ENCODE measurements around the gene ARFIP1.

ARFIP1 gene

GRCh38 chr4:152921284-152921683 lies 141.5 kb downstream of the ARFIP1 start:
- Histone ChIP-seq H3K79me2 (ENCODE audit: insufficient read depth, low read length) (no peaks in the 10 kb centered on the region), H3K27ac (ENCODE audit: low read depth, low read length) (no peak overlapping the region), H2AFZ (ENCODE audit: low read depth, low read length, severe bottlenecking) (no peak overlapping the region), H3K36me3 (ENCODE audit: low read length) (0 out of 2 replicates have a peak, but pooled peaks cover 6% of the 10 kb centered on the region), H4K20me1 (ENCODE audit: low read depth, low read length) (no peaks in the 10 kb centered on the region), H3K4me2 (ENCODE audit: low read depth, low read length, poor library complexity, severe bottlenecking) (no peak overlapping the region), H3F3A (ENCODE audit: insufficient read depth) (no peaks in the 10 kb centered on the region), H3K4me3 (ENCODE audit: insufficient read depth, low read length, poor library complexity, severe bottlenecking) (no peak overlapping the region), H3K27me3 (ENCODE audit: low read length) (no peaks in the 10 kb centered on the region), H3K9me3 (ENCODE audit: insufficient read depth, low read length) (peaks cover 15% of the 10 kb centered on the region; the same call in 1 of the 2 replicates), H3K9ac (ENCODE audit: low read length) (no peak overlapping the region), H3K9me2 (replicated peaks; ENCODE audit: insufficient read depth, low read length) (no peaks in the 10 kb centered on the region)
- no peak for TF ChIP-seq EZH2phosphoT487 (conservative IDR thresholded peaks at IDR 0.05; ENCODE audit: low read length)
- TF ChIP-seq, protein P1, sequence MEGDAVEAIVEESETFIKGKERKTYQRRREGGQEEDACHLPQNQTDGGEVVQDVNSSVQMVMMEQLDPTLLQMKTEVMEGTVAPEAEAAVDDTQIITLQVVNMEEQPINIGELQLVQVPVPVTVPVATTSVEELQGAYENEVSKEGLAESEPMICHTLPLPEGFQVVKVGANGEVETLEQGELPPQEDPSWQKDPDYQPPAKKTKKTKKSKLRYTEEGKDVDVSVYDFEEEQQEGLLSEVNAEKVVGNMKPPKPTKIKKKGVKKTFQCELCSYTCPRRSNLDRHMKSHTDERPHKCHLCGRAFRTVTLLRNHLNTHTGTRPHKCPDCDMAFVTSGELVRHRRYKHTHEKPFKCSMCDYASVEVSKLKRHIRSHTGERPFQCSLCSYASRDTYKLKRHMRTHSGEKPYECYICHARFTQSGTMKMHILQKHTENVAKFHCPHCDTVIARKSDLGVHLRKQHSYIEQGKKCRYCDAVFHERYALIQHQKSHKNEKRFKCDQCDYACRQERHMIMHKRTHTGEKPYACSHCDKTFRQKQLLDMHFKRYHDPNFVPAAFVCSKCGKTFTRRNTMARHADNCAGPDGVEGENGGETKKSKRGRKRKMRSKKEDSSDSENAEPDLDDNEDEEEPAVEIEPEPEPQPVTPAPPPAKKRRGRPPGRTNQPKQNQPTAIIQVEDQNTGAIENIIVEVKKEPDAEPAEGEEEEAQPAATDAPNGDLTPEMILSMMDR (IDR thresholded peaks at IDR 0.05; ENCODE audit: insufficient read depth, low read length, poor library complexity, severe bottlenecking): no peak

- no peak overlapping the region for H3K9ac ChIP-seq (ENCODE audit: low read length)
- no peak overlapping the region for H2AFZ ChIP-seq (ENCODE audit: low read depth, low read length, severe bottlenecking)
- TF ChIP-seq EZH2phosphoT487 (conservative IDR thresholded peaks at IDR 0.05; ENCODE audit: low read length): no peak
- TF ChIP-seq, protein P1 (IDR thresholded peaks at IDR 0.05; ENCODE audit: insufficient read depth, low read length, poor library complexity, severe bottlenecking): no peak
- no peaks in the 10 kb centered on the region for H3K27me3 ChIP-seq (ENCODE audit: low read length)
- H3K36me3 ChIP-seq (ENCODE audit: low read length): no peaks in the 10 kb centered on the region
- no peaks in the 10 kb centered on the region for H3K79me2 ChIP-seq (ENCODE audit: insufficient read depth, low read length)
- H3K9me3 ChIP-seq (ENCODE audit: insufficient read depth, low read length): no peaks in the 10 kb centered on the region
- no peaks in the 10 kb centered on the region for H4K20me1 ChIP-seq (ENCODE audit: low read depth, low read length)
- no peak overlapping the region for H3K27ac ChIP-seq (ENCODE audit: low read depth, low read length)
- no peak overlapping the region for H3K4me2 ChIP-seq (ENCODE audit: low read depth, low read length, poor library complexity, severe bottlenecking)
- no peaks in the 10 kb centered on the region for H3K9me2 ChIP-seq (replicated peaks; ENCODE audit: insufficient read depth, low read length)
- H3F3A ChIP-seq (ENCODE audit: insufficient read depth): no peaks in the 10 kb centered on the region
- H3K4me3 ChIP-seq (ENCODE audit: insufficient read depth, low read length, poor library complexity, severe bottlenecking): no peak overlapping the region
Observed at GRCh38 chr4:152925851-152926250, 146.1 kb downstream of the ARFIP1 start.

DNA sequence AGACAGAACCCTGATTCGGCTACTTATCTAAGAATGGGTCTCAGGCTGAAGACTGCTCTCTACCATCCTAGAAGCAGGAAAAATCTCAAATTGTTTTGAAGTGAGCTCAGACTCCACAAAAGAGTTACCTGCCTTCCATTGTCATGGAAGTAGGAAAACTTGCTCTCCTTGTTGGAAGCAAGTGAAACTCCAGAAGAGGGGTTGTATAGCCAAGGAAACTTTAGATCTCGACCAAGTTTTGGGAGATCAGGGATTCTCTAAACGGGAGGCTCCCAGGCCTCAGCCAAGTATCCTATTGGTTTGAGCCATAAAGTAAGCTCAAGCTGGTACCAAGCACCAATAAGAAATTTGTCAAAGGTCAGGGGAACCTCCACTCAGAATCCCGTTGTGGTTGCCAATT lies 147.2 kb downstream of the ARFIP1 start:
- Histone ChIP-seq H3K4me3 (ENCODE audit: insufficient read depth, low read length, poor library complexity, severe bottlenecking) (no peak overlapping the region), H3K4me2 (ENCODE audit: low read depth, low read length, poor library complexity, severe bottlenecking) (no peak overlapping the region), H3K9me3 (ENCODE audit: insufficient read depth, low read length) (no peaks in the 10 kb centered on the region), H3F3A (ENCODE audit: insufficient read depth) (no peaks in the 10 kb centered on the region), H4K20me1 (ENCODE audit: low read depth, low read length) (no peaks in the 10 kb centered on the region), H3K27ac (ENCODE audit: low read depth, low read length) (no peak overlapping the region), H3K36me3 (ENCODE audit: low read length) (no peaks in the 10 kb centered on the region), H3K9me2 (replicated peaks; ENCODE audit: insufficient read depth, low read length) (no peaks in the 10 kb centered on the region), H3K27me3 (ENCODE audit: low read length) (no peaks in the 10 kb centered on the region), H2AFZ (ENCODE audit: low read depth, low read length, severe bottlenecking) (no peak overlapping the region), H3K9ac (ENCODE audit: low read length) (no peak overlapping the region), H3K79me2 (ENCODE audit: insufficient read depth, low read length) (no peaks in the 10 kb centered on the region)
- TF ChIP-seq EZH2phosphoT487 (conservative IDR thresholded peaks at IDR 0.05; ENCODE audit: low read length): no peak
- TF ChIP-seq, protein P1 (IDR thresholded peaks at IDR 0.05; ENCODE audit: insufficient read depth, low read length, poor library complexity, severe bottlenecking): no peak

Data from SU-DHL-6 (cell line).